HEK293 (cell line): ENCODE measurements around the gene KRAS.

Experiments
- BCL6B ChIP-seq: fragments of 450-650 bp; formaldehyde crosslinking; IDR thresholded peaks from 2 replicates; pipeline ENCODE4 v1.5.1; 2017; ENCODE audit warnings: missing biosample characterization, missing genetic modification characterization
- FEZF1 ChIP-seq: fragments of 450-650 bp; formaldehyde crosslinking; IDR thresholded peaks from 2 replicates; pipeline ENCODE4 v1.5.1; 2016; ENCODE audit warnings: missing biosample characterization, missing genetic modification characterization
- GLI4 ChIP-seq: fragments of 450-650 bp; formaldehyde crosslinking; IDR thresholded peaks from 2 replicates; pipeline ENCODE4 v1.5.1; 2016; ENCODE audit warnings: missing biosample characterization, missing genetic modification characterization
- IKZF3 ChIP-seq: fragments of 450-650 bp; IDR thresholded peaks from 2 replicates; pipeline ENCODE4 v1.5.0; 2018; ENCODE audit warnings: missing biosample characterization, mild to moderate bottlenecking, missing genetic modification characterization, moderate library complexity
- TCF7L2 ChIP-seq: IDR thresholded peaks from 2 replicates; pipeline ENCODE4 v1.6.1; 2011; ENCODE audit warnings: low read depth, mild to moderate bottlenecking, inconsistent platforms, low read length, moderate library complexity, borderline replicate concordance
- ZBTB10 ChIP-seq: fragments of 450-650 bp; formaldehyde crosslinking; IDR thresholded peaks from 2 replicates; pipeline ENCODE4 v1.5.1; 2016; ENCODE audit warnings: missing biosample characterization, missing genetic modification characterization
- ZBTB17 ChIP-seq: fragments of 450-650 bp; formaldehyde crosslinking; IDR thresholded peaks from 2 replicates; pipeline ENCODE4 v1.5.1; 2016; ENCODE audit warnings: missing biosample characterization, missing genetic modification characterization
- ZBTB8A ChIP-seq: fragments of 450-650 bp; formaldehyde crosslinking; IDR thresholded peaks from 2 replicates; pipeline ENCODE4 v1.5.1; 2016; ENCODE audit warnings: missing biosample characterization, missing genetic modification characterization
- ZNF112 ChIP-seq: fragments of 450-650 bp; formaldehyde crosslinking; IDR thresholded peaks from 2 replicates; pipeline ENCODE4 v1.5.0; 2017; ENCODE audit warnings: missing biosample characterization, missing genetic modification characterization
- ZNF138 ChIP-seq: fragments of 450-650 bp; formaldehyde crosslinking; IDR thresholded peaks from 2 replicates; pipeline ENCODE4 v1.5.1; 2016; ENCODE audit warnings: missing biosample characterization, missing genetic modification characterization, borderline replicate concordance
- ZNF140 ChIP-seq: fragments of 450-650 bp; formaldehyde crosslinking; IDR thresholded peaks from 2 replicates; pipeline ENCODE4 v1.5.1; 2016; ENCODE audit warnings: missing biosample characterization, missing genetic modification characterization
- ZNF169 ChIP-seq: fragments of 450-650 bp; formaldehyde crosslinking; IDR thresholded peaks from 2 replicates; pipeline ENCODE4 v1.5.1; 2016; ENCODE audit warnings: missing biosample characterization, missing genetic modification characterization
- ZNF19 ChIP-seq: fragments of 450-650 bp; formaldehyde crosslinking; IDR thresholded peaks from 2 replicates; pipeline ENCODE4; 2016; ENCODE audit warnings: missing biosample characterization, missing genetic modification characterization, low read depth
- ZNF202 ChIP-seq: fragments of 450-650 bp; formaldehyde crosslinking; IDR thresholded peaks from 2 replicates; pipeline ENCODE4 v1.5.1; 2016; ENCODE audit warnings: missing biosample characterization, missing genetic modification characterization, borderline replicate concordance
- ZNF248 ChIP-seq: fragments of 450-650 bp; formaldehyde crosslinking; IDR thresholded peaks from 2 replicates; pipeline ENCODE4 v1.5.1; 2017; ENCODE audit warnings: missing biosample characterization, missing genetic modification characterization
- ZNF362 ChIP-seq: fragments of 450-650 bp; formaldehyde crosslinking; IDR thresholded peaks from 2 replicates; pipeline ENCODE4 v1.5.1; 2016; ENCODE audit warnings: missing biosample characterization, missing genetic modification characterization
- ZNF398 ChIP-seq: fragments of 450-650 bp; formaldehyde crosslinking; IDR thresholded peaks from 2 replicates; pipeline ENCODE4 v1.5.1; 2017; ENCODE audit warnings: missing biosample characterization, missing genetic modification characterization
- ZNF416 ChIP-seq: fragments of 450-650 bp; formaldehyde crosslinking; IDR thresholded peaks from 2 replicates; pipeline ENCODE4 v1.5.1; 2016; ENCODE audit warnings: missing biosample characterization, missing genetic modification characterization
- ZNF423 ChIP-seq: fragments of 450-650 bp; formaldehyde crosslinking; IDR thresholded peaks from 2 replicates; pipeline ENCODE4 v1.5.1; 2016; ENCODE audit warnings: missing biosample characterization, missing genetic modification characterization
- ZNF518A ChIP-seq: fragments of 450-650 bp; formaldehyde crosslinking; conservative IDR thresholded peaks from 2 replicates; pipeline ENCODE4 v1.5.1; 2016; ENCODE audit warnings: low read depth, missing biosample characterization, missing genetic modification characterization
- ZNF521 ChIP-seq: fragments of 450-650 bp; formaldehyde crosslinking; IDR thresholded peaks from 2 replicates; pipeline ENCODE4 v1.5.1; 2017; ENCODE audit warnings: missing biosample characterization, mild to moderate bottlenecking, missing genetic modification characterization
- ZNF529 ChIP-seq: fragments of 450-650 bp; formaldehyde crosslinking; IDR thresholded peaks from 2 replicates; pipeline ENCODE4 v1.5.1; 2017; ENCODE audit warnings: missing genetic modification characterization, missing biosample characterization; ENCODE audit not compliant: insufficient replicate concordance
- ZNF585B ChIP-seq: fragments of 450-650 bp; formaldehyde crosslinking; IDR thresholded peaks from 2 replicates; pipeline ENCODE4 v1.5.1; 2016; ENCODE audit warnings: missing biosample characterization, missing genetic modification characterization
- ZNF600 ChIP-seq: fragments of 450-650 bp; formaldehyde crosslinking; IDR thresholded peaks from 2 replicates; pipeline ENCODE4 v1.5.1; 2016; ENCODE audit warnings: missing biosample characterization, missing genetic modification characterization
- ZNF621 ChIP-seq: fragments of 450-650 bp; formaldehyde crosslinking; IDR thresholded peaks from 2 replicates; pipeline ENCODE4 v1.5.1; 2017; ENCODE audit warnings: missing biosample characterization, missing genetic modification characterization
- ZNF830 ChIP-seq: fragments of 450-650 bp; IDR thresholded peaks from 2 replicates; pipeline ENCODE4 v1.5.0; 2018; ENCODE audit warnings: missing biosample characterization, missing genetic modification characterization, low read depth, mild to moderate bottlenecking, moderate library complexity
- ZSCAN4 ChIP-seq: fragments of 450-650 bp; formaldehyde crosslinking; IDR thresholded peaks from 2 replicates; pipeline ENCODE4 v1.5.1; 2017; ENCODE audit warnings: missing biosample characterization, missing genetic modification characterization

KRAS gene

GRCh38 chr12:25276199-25276937 is 25.6 kb upstream of the KRAS start (continued):
- TF ChIP-seq GLI4 (tag by site-specific recombination) (no peak), ZNF518A (tag by site-specific recombination) (no peak; the same call in none of the 2 replicates), ZBTB8A (tag by site-specific recombination) (peak; percentile 39; the same call in 1 of the 2 replicates), ZNF621 (no peak), ZNF112 (tag by site-specific recombination) (no peak), ZNF248 (tag by site-specific recombination) (peak; percentile 55; the same call in 1 of the 2 replicates), ZNF521 (tag by site-specific recombination) (no peak), TCF7L2 (no peak), ZNF398 (tag by site-specific recombination) (peak; percentile 54), ZNF585B (tag by site-specific recombination) (no peak), ZBTB17 (tag by site-specific recombination) (peak; percentile 45; the same call in 1 of the 2 replicates), FEZF1 (tag by site-specific recombination) (no peak), ZNF140 (tag by site-specific recombination) (no peak), IKZF3 (no peak), ZSCAN4 (tag by site-specific recombination) (no peak), ZNF416 (tag by site-specific recombination) (no peak), BCL6B (no peak), ZNF362 (tag by site-specific recombination) (no peak), ZNF138 (no peak), ZNF423 (tag by site-specific recombination) (no peak), ZNF830 (tag by site-specific recombination) (no peak), ZNF202 (tag by site-specific recombination) (no peak), ZNF600 (no peak), ZNF19 (tag by site-specific recombination) (no peak), ZNF169 (tag by site-specific recombination) (no peak), ZNF529 (tag by site-specific recombination) (peak; percentile 36), ZBTB10 (tag by site-specific recombination) (no peak)
